HepG2 (cell line): Measurements from ENCODE around the gene SLC11A1. TPM values are rescaled to one million over a fixed set of nuclear protein-coding genes. Genes with fewer than 3 reads are reported as not detected.

Source experiments
- FOSL2 ChIP-seq: sonication (generic); formaldehyde crosslinking; IDR thresholded peaks from 2 replicates; pipeline ENCODE4 v1.4.0; 2020; ENCODE audit warnings: missing genetic modification reagents
- MED13 ChIP-seq: sonication (generic); formaldehyde crosslinking; IDR thresholded peaks from 2 replicates; pipeline ENCODE4 v1.5.0; 2020; ENCODE audit warnings: missing genetic modification reagents
- PPARG ChIP-seq: conservative IDR thresholded peaks from 2 replicates; pipeline ENCODE4 v1.6.1; 2016; ENCODE audit warnings: missing biosample characterization, missing genetic modification reagents
- SKI ChIP-seq: fragments of 450-650 bp; IDR thresholded peaks from one replicate; pipeline ENCODE4 v1.6.1; 2018; ENCODE audit warnings: mild to moderate bottlenecking; ENCODE audit not compliant: partially characterized antibody
- STAG1 ChIP-seq: sonication (generic); formaldehyde crosslinking; IDR thresholded peaks from 2 replicates; pipeline ENCODE4 v1.4.0; 2020; ENCODE audit warnings: missing genetic modification reagents
- ZNF407 ChIP-seq: sonication (generic); formaldehyde crosslinking; IDR thresholded peaks from one replicate; pipeline ENCODE4 v1.5.1; 2020; ENCODE audit warnings: mild to moderate bottlenecking, missing genetic modification reagents; ENCODE audit errors: not compliant biosample characterization
- ZNF768 ChIP-seq: sonication (generic); formaldehyde crosslinking; IDR thresholded peaks from 2 replicates; pipeline ENCODE4 v1.4.0; 2020; ENCODE audit warnings: missing genetic modification reagents
- polyA plus RNA-seq, 8 experiments: library from polyadenylated mRNA; depleted of rRNA in 3 of 8; stranded (reverse) in 7 of 8; unstranded in 1 of 8; fragments of >200 nt; fragmentation: Illumina TruSeq in 4 of 8; extraction: Trizol in 4 of 8; gene quantifications; 2 replicates each; pipeline versions ENCODE4 v1.2.1 to v1.2.3, GENCODE V29; 2011 to 2016; ENCODE audit warnings: low read depth in 4 of 8, missing spikeins in 1 of 8, mixed read lengths in 1 of 8; ENCODE audit not compliant: insufficient read depth in 1 of 8
- total RNA-seq, 5 experiments: library from RNA; depleted of rRNA; stranded (reverse); fragments of >200 nt; fragmentation: Illumina TruSeq; extraction: Trizol; gene quantifications; 2 replicates each; pipeline ENCODE4 v1.2.3, GENCODE V29; 2016; ENCODE audit warnings: low read depth in 1 of 5
- TF ChIP-seq, protein P1 (sequence below): IDR thresholded peaks from 2 replicates; pipeline ENCODE4 v1.6.1; 2016; ENCODE audit warnings: missing genetic modification reagents, missing compliant biosample characterization
- TF ChIP-seq, protein P2 (sequence below): sonication (generic); formaldehyde crosslinking; IDR thresholded peaks from 2 replicates; pipeline ENCODE4 v1.5.0; 2020; ENCODE audit warnings: missing genetic modification reagents
- TF ChIP-seq, protein P3 (sequence below): sonication (generic); formaldehyde crosslinking; IDR thresholded peaks from 2 replicates; pipeline ENCODE4 v1.8.0; 2022; ENCODE audit warnings: missing genetic modification reagents, mild to moderate bottlenecking, moderate library complexity, borderline replicate concordance
- TF ChIP-seq, protein P4 (sequence below): sonication (generic); formaldehyde crosslinking; IDR thresholded peaks from 2 replicates; pipeline ENCODE4 v1.5.0; 2020; ENCODE audit warnings: missing genetic modification reagents, mild to moderate bottlenecking, borderline replicate concordance
- TF ChIP-seq, protein P5 (sequence below): IDR thresholded peaks from 2 replicates; pipeline ENCODE4 v1.6.1; 2016; ENCODE audit warnings: low read depth, borderline replicate concordance

The SLC11A1 gene
- total and polyA plus RNA-seq, 2 of the 13 experiments (the other 11 are each of a cell fraction or from before 2014, with no cell fraction given): 0.33 to 2.3 TPM

DNA sequence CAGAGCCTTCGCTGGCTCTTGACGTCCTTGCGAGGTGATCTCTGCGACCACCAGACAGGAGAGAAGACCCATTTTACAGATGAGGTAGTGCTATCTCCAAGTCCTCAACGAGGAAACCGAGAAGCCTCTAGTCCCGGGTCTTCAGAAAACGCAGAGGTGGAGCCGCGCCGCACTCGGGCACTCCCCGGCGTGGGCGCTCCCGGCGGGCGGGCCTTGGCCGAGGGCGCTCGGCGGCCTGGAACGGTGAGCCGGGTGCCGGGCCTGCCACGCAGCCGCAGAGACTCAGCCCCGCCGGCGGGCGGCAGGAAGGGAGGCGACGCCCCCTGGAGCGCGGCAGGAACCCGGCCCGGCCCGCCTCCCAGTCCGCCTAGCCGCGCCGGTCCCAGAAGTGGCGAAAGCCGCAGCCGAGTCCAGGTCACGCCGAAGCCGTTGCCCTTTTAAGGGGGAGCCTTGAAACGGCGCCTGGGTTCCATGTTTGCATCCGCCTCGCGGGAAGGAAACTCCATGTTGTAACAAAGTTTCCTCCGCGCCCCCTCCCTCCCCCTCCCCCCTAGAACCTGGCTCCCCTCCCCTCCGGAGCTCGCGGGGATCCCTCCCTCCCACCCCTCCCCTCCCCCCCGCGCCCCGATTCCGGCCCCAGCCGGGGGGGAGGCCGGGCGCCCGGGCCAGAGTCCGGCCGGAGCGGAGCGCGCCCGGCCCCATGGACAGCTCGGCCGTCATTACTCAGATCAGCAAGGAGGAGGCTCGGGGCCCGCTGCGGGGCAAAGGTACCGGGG lies 17.5 kb downstream of the SLC11A1 start, which contains the start of gene CTDSP1 (continued):
- TF ChIP-seq, protein P1, sequence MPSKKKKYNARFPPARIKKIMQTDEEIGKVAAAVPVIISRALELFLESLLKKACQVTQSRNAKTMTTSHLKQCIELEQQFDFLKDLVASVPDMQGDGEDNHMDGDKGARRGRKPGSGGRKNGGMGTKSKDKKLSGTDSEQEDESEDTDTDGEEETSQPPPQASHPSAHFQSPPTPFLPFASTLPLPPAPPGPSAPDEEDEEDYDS (CRISPR knock-in tag): peak; percentile 87
- TF ChIP-seq, protein P2, sequence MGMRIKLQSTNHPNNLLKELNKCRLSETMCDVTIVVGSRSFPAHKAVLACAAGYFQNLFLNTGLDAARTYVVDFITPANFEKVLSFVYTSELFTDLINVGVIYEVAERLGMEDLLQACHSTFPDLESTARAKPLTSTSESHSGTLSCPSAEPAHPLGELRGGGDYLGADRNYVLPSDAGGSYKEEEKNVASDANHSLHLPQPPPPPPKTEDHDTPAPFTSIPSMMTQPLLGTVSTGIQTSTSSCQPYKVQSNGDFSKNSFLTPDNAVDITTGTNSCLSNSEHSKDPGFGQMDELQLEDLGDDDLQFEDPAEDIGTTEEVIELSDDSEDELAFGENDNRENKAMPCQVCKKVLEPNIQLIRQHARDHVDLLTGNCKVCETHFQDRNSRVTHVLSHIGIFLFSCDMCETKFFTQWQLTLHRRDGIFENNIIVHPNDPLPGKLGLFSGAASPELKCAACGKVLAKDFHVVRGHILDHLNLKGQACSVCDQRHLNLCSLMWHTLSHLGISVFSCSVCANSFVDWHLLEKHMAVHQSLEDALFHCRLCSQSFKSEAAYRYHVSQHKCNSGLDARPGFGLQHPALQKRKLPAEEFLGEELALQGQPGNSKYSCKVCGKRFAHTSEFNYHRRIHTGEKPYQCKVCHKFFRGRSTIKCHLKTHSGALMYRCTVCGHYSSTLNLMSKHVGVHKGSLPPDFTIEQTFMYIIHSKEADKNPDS (CRISPR knock-in tag): no peak
- TF ChIP-seq MED13 (CRISPR knock-in tag) (peak; percentile 30; the same call in 1 of the 2 replicates), PPARG (CRISPR knock-in tag) (no peak; the same call in 1 of the 2 replicates), SKI (peak; percentile 86), STAG1 (CRISPR knock-in tag) (peak; percentile 48), ZNF768 (CRISPR knock-in tag) (peak; percentile 34; the same call in 1 of the 2 replicates), FOSL2 (CRISPR knock-in tag) (peak; percentile 57; the same call in 1 of the 2 replicates), ZNF407 (CRISPR knock-in tag) (no peak)
- TF ChIP-seq, protein P3, sequence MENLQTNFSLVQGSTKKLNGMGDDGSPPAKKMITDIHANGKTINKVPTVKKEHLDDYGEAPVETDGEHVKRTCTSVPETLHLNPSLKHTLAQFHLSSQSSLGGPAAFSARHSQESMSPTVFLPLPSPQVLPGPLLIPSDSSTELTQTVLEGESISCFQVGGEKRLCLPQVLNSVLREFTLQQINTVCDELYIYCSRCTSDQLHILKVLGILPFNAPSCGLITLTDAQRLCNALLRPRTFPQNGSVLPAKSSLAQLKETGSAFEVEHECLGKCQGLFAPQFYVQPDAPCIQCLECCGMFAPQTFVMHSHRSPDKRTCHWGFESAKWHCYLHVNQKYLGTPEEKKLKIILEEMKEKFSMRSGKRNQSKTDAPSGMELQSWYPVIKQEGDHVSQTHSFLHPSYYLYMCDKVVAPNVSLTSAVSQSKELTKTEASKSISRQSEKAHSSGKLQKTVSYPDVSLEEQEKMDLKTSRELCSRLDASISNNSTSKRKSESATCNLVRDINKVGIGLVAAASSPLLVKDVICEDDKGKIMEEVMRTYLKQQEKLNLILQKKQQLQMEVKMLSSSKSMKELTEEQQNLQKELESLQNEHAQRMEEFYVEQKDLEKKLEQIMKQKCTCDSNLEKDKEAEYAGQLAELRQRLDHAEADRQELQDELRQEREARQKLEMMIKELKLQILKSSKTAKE (CRISPR knock-in tag): peak; percentile 35; the same call in 1 of the 2 replicates
- TF ChIP-seq, protein P4, sequence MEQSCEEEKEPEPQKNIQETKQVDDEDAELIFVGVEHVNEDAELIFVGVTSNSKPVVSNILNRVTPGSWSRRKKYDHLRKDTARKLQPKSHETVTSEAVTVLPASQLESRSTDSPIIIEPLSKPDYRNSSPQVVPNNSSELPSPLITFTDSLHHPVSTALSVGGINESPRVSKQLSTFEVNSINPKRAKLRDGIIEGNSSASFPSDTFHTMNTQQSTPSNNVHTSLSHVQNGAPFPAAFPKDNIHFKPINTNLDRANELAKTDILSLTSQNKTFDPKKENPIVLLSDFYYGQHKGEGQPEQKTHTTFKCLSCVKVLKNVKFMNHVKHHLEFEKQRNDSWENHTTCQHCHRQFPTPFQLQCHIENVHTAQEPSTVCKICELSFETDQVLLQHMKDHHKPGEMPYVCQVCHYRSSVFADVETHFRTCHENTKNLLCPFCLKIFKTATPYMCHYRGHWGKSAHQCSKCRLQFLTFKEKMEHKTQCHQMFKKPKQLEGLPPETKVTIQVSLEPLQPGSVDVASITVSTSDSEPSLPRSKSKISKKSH: no peak
- TF ChIP-seq, protein P5, sequence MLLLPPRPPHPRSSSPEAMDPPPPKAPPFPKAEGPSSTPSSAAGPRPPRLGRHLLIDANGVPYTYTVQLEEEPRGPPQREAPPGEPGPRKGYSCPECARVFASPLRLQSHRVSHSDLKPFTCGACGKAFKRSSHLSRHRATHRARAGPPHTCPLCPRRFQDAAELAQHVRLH (CRISPR knock-in tag): peak; percentile 56; the same call in 1 of the 2 replicates
